Activated T-cell treated with anti-CD3 and anti-CD28 coated beads for 4 hours (primary cell): ENCODE data around the gene ZNF24.
A peak's percentile ranks its signal among the peaks of the same experiment; 100 is the strongest.

ENCODE experiments used
- DNase-seq: peaks from one replicate; pipeline ENCODE4 v3.0.0-alpha.2; 2020

The ZNF24 gene

GRCh38 chr18:35290094-35290735 is 54.0 kb downstream of the ZNF24 start, which contains the start of gene ZSCAN30:
TSS of gene ZSCAN30 (minus strand) at chr18:35290229. CDS start at chr18:35264352, 25,877 bp downstream.
- peak; percentile 94 for DNase-seq

GRCh38 chr18:35289727-35290093 is 54.5 kb downstream of the ZNF24 start:
- no peak for DNase-seq

GRCh38 chr18:35289293-35289692 is 54.9 kb downstream of the ZNF24 start:
- no peak for DNase-seq

- no peak for DNase-seq
Observed at GRCh38 chr18:35284841-35285240, 59.4 kb downstream of the ZNF24 start.

GRCh38 chr18:35283923-35284794 is 60.1 kb downstream of the ZNF24 start:
- no peak for DNase-seq

- DNase-seq = no peak
Observed at GRCh38 chr18:35282353-35282752, 61.9 kb downstream of the ZNF24 start.
